22Rv1 (cell line): Measurements from ENCODE around the gene KIF26A.

ENCODE experiments used
- H3K27ac ChIP-seq: fragments of 450-650 bp; 2 replicates; pipeline ENCODE4 v1.5.1; 2017
- CTCF ChIP-seq: fragments of 450-650 bp; IDR thresholded peaks from 2 replicates; pipeline ENCODE4 v1.5.1; 2017; ENCODE audit warnings: mild to moderate bottlenecking
- ZFX ChIP-seq: fragments of 450-650 bp; IDR thresholded peaks from 2 replicates; pipeline ENCODE4 v1.6.1; 2017; ENCODE audit warnings: antibody characterized with exemption, borderline replicate concordance

Gene KIF26A

GRCh38 chr14:104116756-104117340 lies 21.5 kb upstream of the KIF26A start:
- TF ChIP-seq ZFX (no peak), CTCF (no peak)
- H3K27ac ChIP-seq = peak overlapping the region; percentile 33

- H3K27ac ChIP-seq = peak overlapping the region; percentile 33; the same call in 1 of the 2 replicates
- TF ChIP-seq ZFX (no peak), CTCF (no peak)
These were observed 20.9 kb upstream of the KIF26A start for GRCh38 chr14:104117341-104118005.

- no peak overlapping the region for H3K27ac ChIP-seq
- TF ChIP-seq CTCF (no peak), ZFX (no peak)
These were observed 20.2 kb upstream of the KIF26A start for GRCh38 chr14:104118006-104118844.

- TF ChIP-seq ZFX (no peak), CTCF (no peak)
- no peak overlapping the region for H3K27ac ChIP-seq
These were observed 19.3 kb upstream of the KIF26A start for GRCh38 chr14:104119119-104119487.

- TF ChIP-seq CTCF = no peak
- no peak for TF ChIP-seq ZFX
- H3K27ac ChIP-seq = no peak overlapping the region
These were observed 18.7 kb upstream of the KIF26A start for GRCh38 chr14:104119488-104120251.

GRCh38 chr14:104120281-104120741 lies 18.1 kb upstream of the KIF26A start:
- H3K27ac ChIP-seq = no peak overlapping the region
- TF ChIP-seq ZFX = no peak
- no peak for TF ChIP-seq CTCF
